ENCODE data around the gene H3-3A.

GRCh38 chr1:226064816-226065248, 2.3 kb downstream of the H3-3A start:
- TF ChIP-seq CTCF (IDR thresholded peaks at IDR 0.05) (peak; percentile 34 to 64 (median 56)), POLR2A (IDR thresholded peaks at IDR 0.05) (no peak)

Measured in upper lobe of left lung (tissue), 4 donors.